Stimulated activated effector memory CD8-positive, alpha-beta T cell treated with anti-CD3 and anti-CD28 coated beads, Interleukin-12 subunit alpha, Interleukin-12 subunit beta, amount 100 ng/mL, for 72 hours (primary cell): ENCODE results near the gene SLC4A11.
"Not testable (repeated sequence)": the region's sequence is repeated elsewhere in the genome, so short reads cannot be mapped to it uniquely, and the experiment has no call there.

Experiments used
- ATAC-seq: fragments of 150-1000 bp; cut with Tn5 transposase; 2 replicates; pipeline ENCODE4 v1.10.0; 2021
- DNase-seq, 2 donors: peaks; one replicate each; pipeline ENCODE4 v3.0.0; 2021 to 2022; ENCODE audit warnings: low spot score in 2 of 2
- H3K27ac Mint-ChIP-seq: one replicate; pipeline ENCODE4 v1.8.0; 2022; ENCODE audit warnings: mild to moderate bottlenecking, mixed read lengths
- H3K36me3 Mint-ChIP-seq: one replicate; pipeline ENCODE4 v1.8.0; 2022; ENCODE audit warnings: mild to moderate bottlenecking, mixed read lengths
- H3K4me1 Mint-ChIP-seq: one replicate; pipeline ENCODE4 v1.8.0; 2022; ENCODE audit warnings: mixed read lengths
- H3K4me3 Mint-ChIP-seq: one replicate; pipeline ENCODE4 v1.8.0; 2022; ENCODE audit warnings: mild to moderate bottlenecking, mixed read lengths
- H3K9me3 Mint-ChIP-seq: one replicate; pipeline ENCODE4 v1.8.0; 2022; ENCODE audit warnings: mixed read lengths

Gene SLC4A11

GRCh38 chr20:3182429-3182828 lies 56.6 kb downstream of the SLC4A11 start:
- DNase-seq, H3K4me3 Mint-ChIP-seq, ATAC-seq, H3K36me3 Mint-ChIP-seq, H3K4me1 Mint-ChIP-seq, H3K9me3 Mint-ChIP-seq, H3K27ac Mint-ChIP-seq: not testable (repeated sequence)

GRCh38 chr20:3181270-3181669 lies 57.7 kb downstream of the SLC4A11 start:
- ATAC-seq (no peak), DNase-seq (no peak)
- Mint-ChIP-seq H3K9me3 (no peaks in the 10 kb centered on the region), H3K27ac (no peak overlapping the region), H3K36me3 (peaks cover 6% of the 10 kb centered on the region), H3K4me3 (no peak overlapping the region), H3K4me1 (no peaks in the 10 kb centered on the region)

GRCh38 chr20:3180319-3180718 lies 58.7 kb downstream of the SLC4A11 start:
- H3K4me1 Mint-ChIP-seq, result no peaks in the 10 kb centered on the region
- DNase-seq, result no peak
- no peak for ATAC-seq
- no peak overlapping the region for H3K4me3 Mint-ChIP-seq
- no peaks in the 10 kb centered on the region for H3K9me3 Mint-ChIP-seq
- peaks cover 6% of the 10 kb centered on the region for H3K36me3 Mint-ChIP-seq
- no peak overlapping the region for H3K27ac Mint-ChIP-seq

- Mint-ChIP-seq H3K4me3 (no peak overlapping the region), H3K36me3 (peaks cover 6% of the 10 kb centered on the region), H3K9me3 (no peaks in the 10 kb centered on the region), H3K4me1 (no peaks in the 10 kb centered on the region), H3K27ac (no peak overlapping the region)
- no peak for ATAC-seq
- DNase-seq, result no peak
Measured at GRCh38 chr20:3177746-3178485, 61.1 kb downstream of the SLC4A11 start.
